T-cell (primary cell): Measurements from ENCODE around the gene PLIN3. TPM values are rescaled to one million over a fixed set of nuclear protein-coding genes. Genes with fewer than 3 reads are reported as not detected.
"Not testable (repeated sequence)": the region's sequence is repeated elsewhere in the genome, so short reads cannot be mapped to it uniquely, and the experiment has no call there.

Experiments
- ATAC-seq, 4 experiments: fragments of 200-7000 bp in 3 of 4; fragments of 150-1000 bp in 1 of 4; cut with Tn5 transposase; replicated peaks in 1 of 4; 1 replicate in 3 of 4; 2 replicates in 1 of 4; pipeline ENCODE4 v1.10.0; 2021; ENCODE audit warnings: moderate library complexity in 3 of 4, mild to moderate bottlenecking in 2 of 4, moderate number of reproducible peaks in 1 of 4
- CTCF ChIA-PET, 2 donors: fragments of 300-600 bp; sonication (Branson Sonifier 250); formaldehyde crosslinking; loops; one replicate each; lab custom pipeline; 2022; ENCODE audit warnings: antibody characterized with exemption in 2 of 2; lab: Charles Lee
- POLR2A ChIA-PET, 2 donors: fragments of 300-600 bp; sonication (Branson Sonifier 250); formaldehyde crosslinking; loops; one replicate each; lab custom pipeline; 2022; ENCODE audit warnings: antibody characterized with exemption in 2 of 2; lab: Charles Lee
- DNase-seq, 35 experiments: peaks; one replicate each; pipeline versions ENCODE4 v3.0.0 to v3.0.0-alpha.2; 2013 to 2023
- H3K27ac ChIP-seq: one replicate; pipeline ENCODE4 v1.5.1; 2013; ENCODE audit warnings: low read length
- H3K27me3 ChIP-seq, 2 experiments: replicated peaks in 1 of 2; 1 replicate in 1 of 2; 2 replicates in 1 of 2; pipeline versions ENCODE4 v1.6.1 to v1.7.0; 2013; ENCODE audit warnings: low read length in 1 of 2, mixed read lengths in 1 of 2; ENCODE audit not compliant: control insufficient read depth in 2 of 2, insufficient read depth in 2 of 2; ENCODE audit errors: extremely low read depth in 1 of 2
- H3K36me3 ChIP-seq, 2 donors: 1 replicate in 1 of 2; 2 replicates in 1 of 2; pipeline versions ENCODE4 v1.6.1 to v1.7.0; 2013; ENCODE audit warnings: low read length in 1 of 2; ENCODE audit not compliant: control insufficient read depth in 2 of 2, insufficient read depth in 1 of 2; ENCODE audit errors: extremely low read depth in 1 of 2
- H3K4me1 ChIP-seq, 2 experiments: 1 replicate in 1 of 2; 2 replicates in 1 of 2; pipeline versions ENCODE4 v1.6.1 to v1.7.0; 2013; ENCODE audit warnings: low read length in 2 of 2, mixed read lengths in 1 of 2; ENCODE audit not compliant: insufficient read depth in 2 of 2, control insufficient read depth in 1 of 2; ENCODE audit errors: extremely low read depth in 1 of 2
- H3K4me3 ChIP-seq, 2 donors: 1 replicate in 1 of 2; 2 replicates in 1 of 2; pipeline versions ENCODE4 v1.5.1 to v1.7.0; 2013; ENCODE audit warnings: mild to moderate bottlenecking in 2 of 2, low read length in 1 of 2, moderate library complexity in 1 of 2; ENCODE audit not compliant: control insufficient read depth in 1 of 2; ENCODE audit errors: extremely low read depth in 1 of 2
- H3K9me3 ChIP-seq: 2 replicates; pipeline ENCODE4 v1.7.0; 2013
- H3K27ac Mint-ChIP-seq, 2 donors: one replicate each; pipeline ENCODE4 v1.8.0; 2020 to 2021; ENCODE audit warnings: mild to moderate bottlenecking in 2 of 2, mixed read lengths in 2 of 2
- H3K27me3 Mint-ChIP-seq, 2 donors: one replicate each; pipeline ENCODE4 v1.8.0; 2021 to 2022; ENCODE audit warnings: mixed read lengths in 2 of 2
- H3K36me3 Mint-ChIP-seq: one replicate; pipeline ENCODE4 v1.8.0; 2021; ENCODE audit warnings: mixed read lengths
- H3K4me1 Mint-ChIP-seq, 3 donors: one replicate each; pipeline ENCODE4 v1.8.0; 2020 to 2022; ENCODE audit warnings: mixed read lengths in 3 of 3, mild to moderate bottlenecking in 1 of 3
- H3K4me3 Mint-ChIP-seq, 3 donors: one replicate each; pipeline ENCODE4 v1.8.0; 2020 to 2022; ENCODE audit warnings: mild to moderate bottlenecking in 3 of 3, mixed read lengths in 3 of 3, moderate library complexity in 3 of 3
- H3K9me3 Mint-ChIP-seq, 3 donors: one replicate each; pipeline ENCODE4 v1.8.0; 2020 to 2022; ENCODE audit warnings: mixed read lengths in 3 of 3
- WGBS: methylation state at CpG from one replicate; pipeline ENCODE4 v1.1.5; 2013; ENCODE audit warnings: missing lambda C conversion rate; ENCODE audit not compliant: insufficient coverage; 5-methylcytosine and 5-hydroxymethylcytosine counted together
- total RNA-seq, 35 experiments: library from RNA in 6 of 35; stranded (reverse) in 6 of 35; fragments of 120-200 nt in 1 of 35; gene quantifications; one replicate each; pipeline versions ENCODE4 v1.2.1 to v1.2.4 and lab custom pipeline; 2013 to 2026

The PLIN3 gene
- total RNA-seq, 5 donors from 2014 or later (not counting 1 experiment from before 2014, with no cell fraction given), result 15.3 to 24.1 (median 21.8) TPM

DNA sequence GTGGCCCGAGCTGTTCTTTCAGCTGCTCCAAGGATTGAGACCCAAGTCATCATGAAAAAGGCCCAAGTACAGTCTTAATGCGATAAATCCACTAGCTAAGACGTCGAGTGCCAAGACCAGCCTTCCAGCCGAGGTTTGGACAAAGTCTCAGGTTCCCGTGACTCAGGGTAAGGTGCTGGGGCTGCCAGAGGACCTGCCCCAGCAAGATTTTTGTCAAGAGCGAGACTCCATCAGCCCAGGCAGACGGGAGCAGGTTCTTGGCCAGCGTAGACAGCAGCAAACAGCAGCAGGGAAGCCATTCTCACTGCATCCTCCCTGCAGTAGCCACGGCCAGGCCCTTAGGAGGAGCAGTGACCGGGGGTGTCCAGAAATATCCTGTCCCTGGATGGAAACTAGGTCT lies 72.5 kb downstream of the PLIN3 start:
- H3K27ac ChIP-seq, result no peak overlapping the region
- ChIA-PET CTCF (interaction anchor here in 1 of 2 donors (0.7 kb wide), 1 partner anchor 47 kb away, joined by 3 read pairs; no protein-coding TSS in a partner anchor), POLR2A (no interaction called here)
- no peak overlapping the region for H3K4me3 ChIP-seq
- DNase-seq (no peak), ATAC-seq (no peak)
- H3K27me3 ChIP-seq, result no peaks in the 10 kb centered on the region
- Mint-ChIP-seq H3K27me3 (no peaks in the 10 kb centered on the region), H3K4me1 (peaks cover 26 to 46% (median 44%) of the 10 kb centered on the region in 3 donors), H3K4me3 (no peak overlapping the region), H3K27ac (no peak overlapping the region), H3K36me3 (peaks cover 27% of the 10 kb centered on the region), H3K9me3 (no peaks in the 10 kb centered on the region)
- H3K4me1 ChIP-seq, result peaks cover 3 to 44% of the 10 kb centered on the region in 2 experiments
- no peaks in the 10 kb centered on the region for H3K9me3 ChIP-seq
- 90% methylated on average over 9 of the region's 11 CpGs for WGBS
- peaks cover 10 to 47% of the 10 kb centered on the region in 2 donors for H3K36me3 ChIP-seq

DNA sequence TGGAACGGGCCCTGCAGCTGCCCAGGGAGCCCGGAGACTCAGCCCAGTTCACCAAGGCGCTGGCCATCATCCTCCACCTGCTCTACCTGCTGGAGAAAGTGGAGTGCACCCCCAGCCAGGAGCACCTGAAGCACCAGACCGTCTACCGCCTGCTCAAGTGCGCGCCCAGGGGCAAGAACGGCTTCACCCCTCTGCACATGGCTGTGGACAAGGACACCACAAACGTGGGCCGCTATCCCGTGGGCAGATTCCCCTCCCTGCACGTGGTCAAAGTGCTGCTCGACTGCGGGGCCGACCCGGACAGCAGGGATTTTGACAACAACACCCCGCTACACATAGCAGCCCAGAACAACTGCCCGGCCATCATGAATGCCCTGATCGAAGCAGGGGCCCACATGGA lies 74.2 kb downstream of the PLIN3 start:
- H3K4me3 ChIP-seq, H3K27ac Mint-ChIP-seq, POLR2A ChIA-PET, DNase-seq, H3K9me3 Mint-ChIP-seq, H3K27me3 ChIP-seq, ATAC-seq, CTCF ChIA-PET, H3K27me3 Mint-ChIP-seq, H3K27ac ChIP-seq, H3K9me3 ChIP-seq: not testable (repeated sequence)
- H3K36me3 Mint-ChIP-seq, result peaks cover 21% of the 10 kb centered on the region
- H3K4me3 Mint-ChIP-seq, result peak overlapping the region; percentile 70 to 85 (median 77)
- Histone ChIP-seq H3K4me1 (peaks cover 3 to 44% of the 10 kb centered on the region in 2 experiments), H3K36me3 (peaks cover 10 to 47% of the 10 kb centered on the region in 2 donors)
- WGBS, result 92% methylated on average over 11 of the region's 19 CpGs
- peaks cover 26 to 45% (median 44%) of the 10 kb centered on the region in 3 donors for H3K4me1 Mint-ChIP-seq

DNA sequence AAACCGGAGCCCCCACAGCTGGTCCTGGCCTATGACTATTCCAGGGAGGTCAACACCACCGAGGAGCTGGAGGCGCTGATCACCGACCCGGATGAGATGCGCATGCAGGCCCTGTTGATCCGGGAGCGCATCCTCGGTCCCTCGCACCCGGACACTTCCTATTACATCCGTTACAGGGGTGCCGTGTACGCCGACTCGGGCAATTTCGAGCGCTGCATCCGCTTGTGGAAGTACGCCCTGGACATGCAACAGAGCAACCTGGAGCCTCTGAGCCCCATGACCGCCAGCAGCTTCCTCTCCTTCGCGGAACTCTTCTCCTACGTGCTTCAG lies 74.6 kb downstream of the PLIN3 start:
- H3K27ac ChIP-seq, DNase-seq, H3K9me3 Mint-ChIP-seq, H3K27me3 Mint-ChIP-seq, H3K9me3 ChIP-seq, H3K27ac Mint-ChIP-seq, H3K27me3 ChIP-seq, ATAC-seq, CTCF ChIA-PET: not testable (repeated sequence)
- H3K36me3 Mint-ChIP-seq, result peaks cover 21% of the 10 kb centered on the region
- Histone ChIP-seq H3K4me3 (peak overlapping the region in 1 of 2 donors; percentile 84), H3K4me1 (peaks cover 3 to 44% of the 10 kb centered on the region in 2 experiments), H3K36me3 (peaks cover 10 to 47% of the 10 kb centered on the region in 2 donors)
- peaks cover 26 to 45% (median 44%) of the 10 kb centered on the region in 3 donors for H3K4me1 Mint-ChIP-seq
- POLR2A ChIA-PET, result interaction anchor here in 1 of 2 donors (0.5 kb wide), 1 partner anchor 56 kb away, joined by 3 read pairs; no protein-coding TSS in a partner anchor
- 93% methylated on average over 24 of the region's 24 CpGs for WGBS
- peak overlapping the region; percentile 70 to 85 (median 77) for H3K4me3 Mint-ChIP-seq

DNA sequence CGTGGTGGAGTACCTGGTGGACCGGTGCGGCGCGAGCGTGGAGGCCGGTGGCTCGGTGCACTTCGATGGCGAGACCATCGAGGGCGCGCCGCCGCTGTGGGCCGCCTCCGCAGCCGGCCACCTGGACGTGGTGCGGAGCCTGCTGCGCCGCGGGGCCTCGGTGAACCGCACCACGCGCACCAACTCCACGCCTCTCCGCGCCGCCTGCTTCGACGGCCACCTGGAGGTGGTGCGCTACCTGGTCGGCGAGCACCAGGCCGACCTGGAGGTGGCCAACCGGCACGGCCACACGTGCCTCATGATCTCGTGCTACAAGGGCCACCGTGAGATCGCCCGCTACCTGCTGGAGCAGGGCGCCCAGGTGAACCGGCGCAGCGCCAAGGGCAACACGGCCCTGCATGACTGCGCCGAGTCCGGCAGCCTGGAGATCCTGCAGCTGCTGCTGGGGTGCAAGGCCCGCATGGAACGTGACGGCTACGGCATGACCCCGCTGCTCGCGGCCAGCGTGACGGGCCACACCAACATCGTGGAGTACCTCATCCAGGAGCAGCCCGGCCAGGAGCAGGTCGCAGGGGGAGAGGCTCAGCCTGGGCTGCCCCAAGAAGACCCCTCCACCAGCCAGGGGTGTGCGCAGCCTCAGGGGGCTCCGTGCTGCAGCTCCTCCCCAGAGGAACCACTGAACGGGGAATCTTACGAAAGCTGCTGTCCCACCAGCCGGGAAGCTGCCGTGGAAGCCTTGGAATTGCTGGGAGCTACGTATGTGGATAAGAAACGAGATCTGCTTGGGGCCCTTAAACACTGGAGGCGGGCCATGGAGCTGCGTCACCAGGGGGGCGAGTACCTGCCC lies 75.2 kb downstream of the PLIN3 start:
- Mint-ChIP-seq H3K27ac (peak overlapping the region; percentile 76 to 87), H3K4me1 (peaks cover 26 to 45% (median 44%) of the 10 kb centered on the region in 3 donors), H3K4me3 (peak overlapping the region; percentile 77 to 85 (median 77)), H3K36me3 (peaks cover 21% of the 10 kb centered on the region)
- 14% methylated on average over 74 of the region's 75 CpGs for whole genome bisulfite sequencing
- peak in 1 of 35 experiments; percentile 20 for DNase-seq
- not testable (repeated sequence) for H3K9me3 ChIP-seq, H3K9me3 Mint-ChIP-seq, ATAC-seq, H3K27me3 ChIP-seq, H3K27me3 Mint-ChIP-seq
- ChIA-PET POLR2A (interaction anchor here in 1 of 2 donors (0.5 to 0.6 kb wide), 2 partner anchors 55 to 64 kb away, joined by 3 to 6 read pairs; no protein-coding TSS in a partner anchor), CTCF (interaction anchor here in 1 of 2 donors (1.3 to 2.3 kb wide), 7 partner anchors 17 to 390 kb away, joined by 5 to 22 read pairs (median 8); partner anchors contain the start of gene CHAF1A)
- H3K36me3 ChIP-seq, result peaks cover 10 to 41% of the 10 kb centered on the region in 2 donors
- H3K27ac ChIP-seq, result peak overlapping the region; percentile 64
- H3K4me1 ChIP-seq, result peaks cover 3 to 44% of the 10 kb centered on the region in 2 experiments
- peak overlapping the region; percentile 71 to 84 for H3K4me3 ChIP-seq

DNA sequence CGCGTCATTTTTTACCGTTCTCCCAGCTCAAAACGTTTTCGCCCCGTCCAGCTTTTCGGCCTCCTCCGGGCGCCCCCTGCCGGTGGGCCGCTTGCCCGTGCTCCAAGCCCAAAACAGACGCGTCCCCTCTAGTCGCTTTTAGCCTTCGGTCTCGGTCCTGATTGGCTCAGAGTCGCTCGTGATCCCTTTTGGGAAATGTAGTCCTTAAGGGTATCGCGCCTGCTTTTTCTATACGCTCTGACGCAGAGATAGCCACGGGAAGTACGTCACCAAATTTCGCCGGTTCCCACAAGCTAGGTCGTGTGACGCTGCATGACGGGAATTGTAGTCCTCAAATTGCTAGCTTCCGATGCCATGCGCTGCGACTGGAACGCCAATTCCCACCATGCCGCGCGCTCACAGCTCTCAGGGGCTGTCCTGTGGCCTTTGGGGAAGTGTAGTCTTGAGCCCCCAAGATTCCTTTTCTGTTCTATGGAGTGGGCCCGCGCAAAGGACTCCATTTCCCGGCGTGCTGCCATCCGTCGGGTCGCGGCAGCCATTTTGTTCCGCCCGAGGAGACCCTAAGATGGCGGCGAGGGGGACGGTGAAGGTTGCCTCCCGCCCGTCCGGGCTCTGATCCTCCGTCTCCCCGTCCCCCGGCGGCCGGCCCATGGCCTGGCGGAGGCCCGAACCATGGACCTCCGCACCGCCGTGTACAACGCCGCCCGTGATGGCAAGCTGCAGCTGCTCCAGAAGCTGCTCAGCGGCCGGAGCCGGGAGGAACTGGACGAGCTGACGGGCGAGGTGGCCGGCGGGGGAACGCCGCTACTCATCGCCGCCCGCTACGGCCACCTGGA lies 76.1 kb downstream of the PLIN3 start, which contains the start of gene FEM1A:
TSS of gene FEM1A (plus strand) at position 552 of the 836 bp plus-strand sequence. CDS start at position 673, 121 bp downstream.
- DNase-seq, result peak; percentile 93 to 100 (median 99)
- Histone ChIP-seq H3K27me3 (no peaks in the 10 kb centered on the region), H3K9me3 (no peaks in the 10 kb centered on the region), H3K4me1 (peaks cover 3 to 41% of the 10 kb centered on the region in 2 experiments), H3K36me3 (peaks cover 8 to 34% of the 10 kb centered on the region in 2 donors), H3K4me3 (peak within 1 kb of the TSS; percentile 71 to 84), H3K27ac (peak within 1 kb of the TSS; percentile 70)
- Mint-ChIP-seq H3K4me3 (peak within 1 kb of the TSS; percentile 77 to 85 (median 77)), H3K27me3 (no peaks in the 10 kb centered on the region), H3K27ac (peak within 1 kb of the TSS; percentile 76 to 87), H3K36me3 (peaks cover 15% of the 10 kb centered on the region), H3K4me1 (peaks cover 20 to 40% (median 39%) of the 10 kb centered on the region in 3 donors), H3K9me3 (no peaks in the 10 kb centered on the region)
- ChIA-PET POLR2A (interaction anchor here in 1 of 2 donors (0.5 to 0.7 kb wide), 5 partner anchors 30 to 792 kb away, joined by 3 to 6 read pairs (median 4); no protein-coding TSS in a partner anchor), CTCF (interaction anchor here in 1 of 2 donors (0.6 to 2.3 kb wide), 32 partner anchors 9 to 1356 kb away, joined by 3 to 36 read pairs (median 4); partner anchors contain the start of genes CHAF1A, DPP9, HDGFL2 and PTPRS)
- ATAC-seq, result peak; percentile 92 to 97 (median 94)
- WGBS, result under 1% methylated on average over 77 of the region's 80 CpGs
